Measurements from ENCODE around the gene METTL13. TPM values are rescaled to one million over a fixed set of nuclear protein-coding genes. Genes with fewer than 3 reads are reported as not detected.
A peak's percentile ranks its signal among the peaks of the same experiment; 100 is the strongest.

Gene METTL13
- total RNA-seq, 1 donor from 2014 or later: 15.8 TPM

- Histone ChIP-seq H3K4me1 (no peaks in the 10 kb centered on the region), H3K36me3 (no peaks in the 10 kb centered on the region), H3K27me3 (ENCODE audit: low read depth) (no peaks in the 10 kb centered on the region), H3K4me3 (no peak overlapping the region), H3K27ac (replicated peaks) (no peak overlapping the region), H3K9me3 (replicated peaks) (no peaks in the 10 kb centered on the region)
- no peak for TF ChIP-seq CTCF (IDR thresholded peaks at IDR 0.05; ENCODE audit: borderline replicate concordance)
- intact Hi-C loops (cut with micrococcal nuclease): no loop called here
- DNase-seq: no peak
Measured at GRCh38 chr1:171835891-171836290, 54.4 kb downstream of the METTL13 start.

- H3K9me3 ChIP-seq (replicated peaks): no peaks in the 10 kb centered on the region
- DNase-seq: peak; percentile 82
- peaks cover 16% of the 10 kb centered on the region for H3K4me1 ChIP-seq
- H3K27me3 ChIP-seq (ENCODE audit: low read depth): peaks cover 18% of the 10 kb centered on the region
- intact Hi-C loops (cut with micrococcal nuclease): no loop called here
- TF ChIP-seq CTCF (IDR thresholded peaks at IDR 0.05; ENCODE audit: borderline replicate concordance): no peak
- H3K4me3 ChIP-seq: peak within 1 kb of the TSS; percentile 86
- no peaks in the 10 kb centered on the region for H3K36me3 ChIP-seq
- H3K27ac ChIP-seq (replicated peaks): peak within 1 kb of the TSS; percentile 75
Measured at GRCh38 chr1:171841050-171841910, 59.8 kb downstream of the METTL13 start, which contains the start of gene DNM3. TSS of gene DNM3 (plus strand) at chr1:171841498. CDS start at chr1:171841657, 159 bp downstream.

- H3K27ac ChIP-seq (replicated peaks): peak overlapping the region; percentile 75
Measured at GRCh38 chr1:171841931-171842761, 60.7 kb downstream of the METTL13 start.

GRCh38 chr1:171844381-171844780 lies 62.9 kb downstream of the METTL13 start:
- H3K27me3 ChIP-seq (ENCODE audit: low read depth): peaks cover 18% of the 10 kb centered on the region
- H3K4me1 ChIP-seq: peaks cover 16% of the 10 kb centered on the region
- H3K27ac ChIP-seq (replicated peaks): no peak overlapping the region
- H3K4me3 ChIP-seq: no peak overlapping the region
- H3K36me3 ChIP-seq: no peaks in the 10 kb centered on the region
- H3K9me3 ChIP-seq (replicated peaks): no peaks in the 10 kb centered on the region
- intact Hi-C loops (cut with micrococcal nuclease): no loop called here
- TF ChIP-seq CTCF (IDR thresholded peaks at IDR 0.05; ENCODE audit: borderline replicate concordance): no peak
- DNase-seq: no peak

More at GRCh38 chr1:171841931-171842761, 60.7 kb downstream of the METTL13 start:
- H3K27me3 ChIP-seq (ENCODE audit: low read depth): peaks cover 18% of the 10 kb centered on the region
- no peak for TF ChIP-seq CTCF (IDR thresholded peaks at IDR 0.05; ENCODE audit: borderline replicate concordance)
- no peaks in the 10 kb centered on the region for H3K9me3 ChIP-seq (replicated peaks)
- intact Hi-C loops (cut with micrococcal nuclease): no loop called here
- no peaks in the 10 kb centered on the region for H3K36me3 ChIP-seq
- H3K4me3 ChIP-seq: peak overlapping the region; percentile 86
- DNase-seq: no peak
- peaks cover 16% of the 10 kb centered on the region for H3K4me1 ChIP-seq

- DNase-seq: no peak
- TF ChIP-seq CTCF (IDR thresholded peaks at IDR 0.05; ENCODE audit: borderline replicate concordance): no peak
- Histone ChIP-seq H3K4me3 (no peak overlapping the region), H3K9me3 (replicated peaks) (no peaks in the 10 kb centered on the region), H3K27me3 (ENCODE audit: low read depth) (peaks cover 18% of the 10 kb centered on the region), H3K4me1 (peaks cover 16% of the 10 kb centered on the region), H3K36me3 (no peaks in the 10 kb centered on the region), H3K27ac (replicated peaks) (no peak overlapping the region)
- intact Hi-C loops (cut with micrococcal nuclease): no loop called here
Measured at GRCh38 chr1:171845998-171846397, 64.5 kb downstream of the METTL13 start.

Measured in left ventricle myocardium inferior (tissue), 1 donor.